Upper lobe of left lung (tissue), 4 donors: Measurements from ENCODE around the gene GNPTG.

Experiments used
- EP300 ChIP-seq, 4 donors: sonication (generic); formaldehyde crosslinking; IDR thresholded peaks; one replicate each; pipeline ENCODE4 v1.5.1; 2017; ENCODE audit warnings: antibody characterized with exemption in 4 of 4, control low read depth in 2 of 4
- POLR2A ChIP-seq, 4 donors: fragments of 450-650 bp; IDR thresholded peaks; one replicate each; pipeline ENCODE4 v1.5.1; 2016 to 2017; ENCODE audit warnings: antibody characterized with exemption in 4 of 4, mild to moderate bottlenecking in 2 of 4
- POLR2AphosphoS5 ChIP-seq, 2 donors: sonication (generic); formaldehyde crosslinking; IDR thresholded peaks; one replicate each; pipeline ENCODE4 v1.5.1; 2017; ENCODE audit warnings: antibody characterized with exemption in 2 of 2
- TF ChIP-seq, protein P1 (sequence below), 6 experiments: fragments of 450-650 bp in 4 of 6; fragments of 200-600 bp in 2 of 6; sonication (generic) in 2 of 6; IDR thresholded peaks; one replicate each; pipeline ENCODE4 v1.5.1; 2016 to 2019; ENCODE audit warnings: antibody characterized with exemption in 6 of 6

DNA sequence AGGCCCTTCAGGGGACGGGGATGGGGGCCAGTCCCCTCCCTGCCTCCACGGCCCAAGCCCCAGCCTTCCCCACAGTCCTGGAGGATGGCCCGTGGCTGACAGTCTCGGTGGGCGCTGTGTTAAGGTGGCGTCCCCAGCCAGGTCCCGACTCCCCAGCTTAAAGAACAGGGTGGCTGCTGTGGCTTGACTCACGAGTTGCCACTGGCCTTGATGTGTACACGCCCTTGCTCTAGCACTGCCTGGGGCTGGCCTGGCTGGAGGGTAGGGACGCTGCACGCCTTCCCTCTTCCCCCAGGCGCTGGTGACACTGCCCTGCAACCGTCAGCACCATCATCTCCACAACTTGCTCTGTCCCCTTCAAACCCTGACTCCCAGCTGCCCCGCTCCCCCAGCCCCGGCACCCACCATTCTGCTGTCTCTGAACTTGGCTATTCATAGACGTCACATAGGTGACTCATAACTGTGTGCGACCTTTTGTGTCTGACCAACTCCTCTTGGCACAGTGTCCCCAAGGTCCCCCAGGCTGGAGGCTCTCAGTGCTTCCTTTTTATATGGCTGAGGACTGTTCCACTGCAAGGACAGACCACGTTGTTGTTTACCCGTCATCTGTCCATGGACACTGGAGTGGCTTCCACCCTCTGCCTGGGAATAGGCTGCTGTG lies 6.3 kb downstream of the GNPTG start:
- TF ChIP-seq, protein P1, sequence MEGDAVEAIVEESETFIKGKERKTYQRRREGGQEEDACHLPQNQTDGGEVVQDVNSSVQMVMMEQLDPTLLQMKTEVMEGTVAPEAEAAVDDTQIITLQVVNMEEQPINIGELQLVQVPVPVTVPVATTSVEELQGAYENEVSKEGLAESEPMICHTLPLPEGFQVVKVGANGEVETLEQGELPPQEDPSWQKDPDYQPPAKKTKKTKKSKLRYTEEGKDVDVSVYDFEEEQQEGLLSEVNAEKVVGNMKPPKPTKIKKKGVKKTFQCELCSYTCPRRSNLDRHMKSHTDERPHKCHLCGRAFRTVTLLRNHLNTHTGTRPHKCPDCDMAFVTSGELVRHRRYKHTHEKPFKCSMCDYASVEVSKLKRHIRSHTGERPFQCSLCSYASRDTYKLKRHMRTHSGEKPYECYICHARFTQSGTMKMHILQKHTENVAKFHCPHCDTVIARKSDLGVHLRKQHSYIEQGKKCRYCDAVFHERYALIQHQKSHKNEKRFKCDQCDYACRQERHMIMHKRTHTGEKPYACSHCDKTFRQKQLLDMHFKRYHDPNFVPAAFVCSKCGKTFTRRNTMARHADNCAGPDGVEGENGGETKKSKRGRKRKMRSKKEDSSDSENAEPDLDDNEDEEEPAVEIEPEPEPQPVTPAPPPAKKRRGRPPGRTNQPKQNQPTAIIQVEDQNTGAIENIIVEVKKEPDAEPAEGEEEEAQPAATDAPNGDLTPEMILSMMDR (IDR thresholded peaks at IDR 0.05): no peak
- TF ChIP-seq POLR2AphosphoS5 (IDR thresholded peaks at IDR 0.05) (no peak), POLR2A (IDR thresholded peaks at IDR 0.05) (no peak), EP300 (IDR thresholded peaks at IDR 0.05) (no peak)
